Esophagus squamous epithelium (tissue), 4 donors: ENCODE data around the gene LARP4B.

Experiments
- CTCF ChIP-seq, 6 experiments: fragments of 450-650 bp in 4 of 6; fragments of 200-600 bp in 2 of 6; sonication (generic) in 2 of 6; IDR thresholded peaks; one replicate each; pipeline ENCODE4 v1.5.1; 2016 to 2019; ENCODE audit warnings: antibody characterized with exemption in 6 of 6, mild to moderate bottlenecking in 4 of 6, moderate library complexity in 4 of 6
- POLR2A ChIP-seq, 4 donors: fragments of 450-650 bp; IDR thresholded peaks; one replicate each; pipeline ENCODE4 v1.6.1; 2017; ENCODE audit warnings: antibody characterized with exemption in 4 of 4, mild to moderate bottlenecking in 4 of 4, moderate library complexity in 3 of 4

- TF ChIP-seq POLR2A (IDR thresholded peaks at IDR 0.05) (no peak), CTCF (IDR thresholded peaks at IDR 0.05) (no peak)
These were observed 66.2 kb downstream of the LARP4B start for GRCh38 chr10:865257-865656.
